ENCODE data around the gene ZNF177. TPM values are rescaled to one million over a fixed set of nuclear protein-coding genes. Genes with fewer than 3 reads are reported as not detected.
"Not testable (repeated sequence)": the region's sequence is repeated elsewhere in the genome, so short reads cannot be mapped to it uniquely, and the experiment has no call there.

The ZNF177 gene
- 14.3 TPM for polyA plus RNA-seq (ENCODE audit: insufficient read length)
- long read RNA-seq, donor 1: 0 reads
- long read RNA-seq, donor 2: 0 reads
- long read RNA-seq, donor 3: 0 reads
- long read RNA-seq, donor 4: 0 reads
- long read RNA-seq, donor 5, partial matches to known transcripts: 8 of 8 reads
- long read RNA-seq, donor 5, other reads (novel, unspliced or antisense): 0 of 8 reads
- long read RNA-seq, donor 6: 0 reads
- long read RNA-seq, donor 7: 0 reads
- long read RNA-seq, donor 8: 0 reads

- DNase-seq: peak; percentile 37
Measured at GRCh38 chr19:9362905-9363304, at the start of gene ZNF177. Gene ZNF177 (plus strand): TSS chr19:9363013. CDS start chr19:9378312, 15,299 bp downstream.

- no peak for DNase-seq
Measured at GRCh38 chr19:9313756-9314155, 49.1 kb upstream of the ZNF177 start.

GRCh38 chr19:9321338-9321737 lies 41.5 kb upstream of the ZNF177 start:
- no peak for DNase-seq

- not testable (repeated sequence) for DNase-seq
Measured at GRCh38 chr19:9321756-9322155, 41.1 kb upstream of the ZNF177 start.

GRCh38 chr19:9322201-9322600 lies 40.6 kb upstream of the ZNF177 start:
- DNase-seq: not testable (repeated sequence)

GRCh38 chr19:9323557-9323918 lies 39.3 kb upstream of the ZNF177 start:
- DNase-seq: peak; percentile 73

- DNase-seq: peak; percentile 96
Measured at GRCh38 chr19:9323919-9324583, 38.8 kb upstream of the ZNF177 start, which contains the start of gene ZNF559. Gene ZNF559 (plus strand): TSS chr19:9324179. CDS start chr19:9338550, 14,371 bp downstream.

GRCh38 chr19:9324584-9324962 lies 38.2 kb upstream of the ZNF177 start:
- DNase-seq: no peak

- no peak for DNase-seq
Measured at GRCh38 chr19:9329999-9330398, 32.8 kb upstream of the ZNF177 start.

GRCh38 chr19:9342610-9343304 lies 20.1 kb upstream of the ZNF177 start:
- no peak for DNase-seq

- no peak for DNase-seq
Measured at GRCh38 chr19:9345005-9345404, 17.8 kb upstream of the ZNF177 start.

GRCh38 chr19:9348253-9348652 lies 14.6 kb upstream of the ZNF177 start:
- no peak for DNase-seq

GRCh38 chr19:9348671-9349070 lies 14.1 kb upstream of the ZNF177 start:
- no peak for DNase-seq

- no peak for DNase-seq
Measured at GRCh38 chr19:9352505-9352904, 10.3 kb upstream of the ZNF177 start.

GRCh38 chr19:9353011-9353410 lies 9.8 kb upstream of the ZNF177 start:
- no peak for DNase-seq

- no peak for DNase-seq
Measured at GRCh38 chr19:9354651-9355050, 8.2 kb upstream of the ZNF177 start.

GRCh38 chr19:9370738-9371619 lies 8.2 kb downstream of the ZNF177 start:
- no peak for DNase-seq

- no peak for DNase-seq
Measured at GRCh38 chr19:9381361-9381785, 18.6 kb downstream of the ZNF177 start.

- peak; percentile 86 for DNase-seq
Measured at GRCh38 chr19:9406798-9407352, 44.1 kb downstream of the ZNF177 start.

- DNase-seq: no peak
Measured at GRCh38 chr19:9407827-9408226, 45.0 kb downstream of the ZNF177 start.

- DNase-seq: no peak
Measured at GRCh38 chr19:9413240-9413954, 50.6 kb downstream of the ZNF177 start.
